Middle frontal gyrus (tissue), 1 donor: Measurements from ENCODE around the gene TRAF2.

Experiments used
- DNase-seq: peaks from one replicate; pipeline ENCODE4 v3.0.0-alpha.2; 2015; ENCODE audit warnings: low spot score; ENCODE audit errors: extremely low spot score

The TRAF2 gene

GRCh38 chr9:136949239-136949816 is 63.0 kb downstream of the TRAF2 start:
- DNase-seq = no peak

DNA sequence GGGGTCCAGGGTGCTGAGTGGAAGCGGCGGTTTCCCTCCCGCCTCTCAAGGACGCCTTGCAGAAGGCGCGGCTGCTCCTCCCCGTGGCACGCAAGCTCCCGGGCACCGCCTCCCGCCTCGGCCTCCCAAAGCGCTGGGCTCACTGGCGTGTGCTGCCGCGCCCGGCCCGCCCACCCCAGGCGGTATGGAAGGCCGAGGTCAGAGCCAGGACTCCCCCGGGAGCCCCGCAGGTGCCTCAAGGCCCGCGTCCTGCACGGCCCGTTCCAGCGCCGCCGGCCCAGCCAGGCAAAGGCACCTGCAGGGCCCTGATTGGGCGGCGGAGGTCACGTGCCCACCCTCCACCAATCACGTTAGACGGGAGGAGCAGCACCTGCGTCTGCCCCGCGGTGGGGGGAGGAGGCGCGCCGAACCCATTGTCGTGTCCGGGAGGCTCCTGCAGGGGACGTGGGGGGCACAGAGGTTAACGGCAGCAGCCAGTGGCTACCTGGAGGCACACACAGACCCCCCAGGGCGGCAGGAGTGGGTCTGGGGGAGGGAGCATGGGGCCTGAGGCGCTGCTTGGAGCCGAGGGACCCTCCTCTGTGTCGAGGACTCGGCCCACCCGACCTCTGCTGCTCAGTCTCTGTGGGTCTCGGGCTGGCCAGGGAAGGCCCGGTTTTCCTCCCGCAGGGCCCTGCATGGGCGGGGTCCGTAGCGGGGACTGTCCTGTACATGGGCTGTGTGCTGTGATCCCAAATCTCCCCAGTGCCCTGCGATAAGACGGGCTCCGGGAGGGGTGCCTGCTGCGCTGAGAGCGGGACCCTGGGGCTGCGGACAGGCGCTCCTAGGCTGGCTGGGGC is 63.7 kb downstream of the TRAF2 start:
- peak; percentile 88 for DNase-seq

- DNase-seq = no peak
These were observed 64.5 kb downstream of the TRAF2 start for GRCh38 chr9:136950656-136951276.

DNA sequence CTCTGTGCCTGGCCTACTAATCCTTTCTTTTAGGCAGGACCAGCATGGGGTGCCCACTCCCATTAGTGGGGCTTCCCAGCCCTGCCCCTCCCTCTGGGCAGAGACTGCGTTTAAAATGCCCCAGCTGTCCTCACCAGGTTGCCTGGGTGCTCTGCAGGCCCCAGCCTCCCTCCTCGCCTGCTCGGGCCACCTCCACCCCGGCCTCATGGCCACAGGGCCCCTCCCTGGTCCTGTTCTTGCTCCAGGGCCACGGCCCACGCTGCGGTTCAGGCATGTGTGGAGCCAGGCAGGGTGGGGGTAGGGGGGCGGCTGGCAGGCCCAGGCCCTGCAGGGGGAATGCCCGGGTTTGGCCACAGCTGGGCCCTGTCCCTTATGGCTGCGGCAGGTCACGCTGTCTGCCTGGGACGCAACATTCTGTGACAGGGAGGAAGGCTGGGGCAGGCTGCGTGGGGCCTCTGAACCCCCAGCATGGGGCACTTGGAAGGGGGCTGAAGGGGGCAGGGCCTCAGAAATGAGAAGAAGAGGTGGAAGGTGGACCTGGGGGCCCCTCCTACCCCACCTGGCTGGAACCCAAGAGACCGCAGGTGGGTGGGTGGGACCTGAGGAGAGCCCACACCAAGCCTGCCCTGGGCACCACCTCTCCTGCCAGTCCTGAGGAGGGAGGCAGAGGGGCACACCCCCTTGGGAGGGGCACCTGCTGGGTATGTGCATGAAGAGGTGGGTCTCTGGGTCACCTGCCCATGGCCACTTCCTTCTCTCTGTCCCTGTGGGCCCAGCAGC is 65.4 kb downstream of the TRAF2 start, which contains the start of gene LCN12:
Gene LCN12, plus strand, starts transcription at position 733 of the 780 bp plus-strand sequence. CDS start 55 bp downstream, outside the sequence.
- DNase-seq = no peak

DNA sequence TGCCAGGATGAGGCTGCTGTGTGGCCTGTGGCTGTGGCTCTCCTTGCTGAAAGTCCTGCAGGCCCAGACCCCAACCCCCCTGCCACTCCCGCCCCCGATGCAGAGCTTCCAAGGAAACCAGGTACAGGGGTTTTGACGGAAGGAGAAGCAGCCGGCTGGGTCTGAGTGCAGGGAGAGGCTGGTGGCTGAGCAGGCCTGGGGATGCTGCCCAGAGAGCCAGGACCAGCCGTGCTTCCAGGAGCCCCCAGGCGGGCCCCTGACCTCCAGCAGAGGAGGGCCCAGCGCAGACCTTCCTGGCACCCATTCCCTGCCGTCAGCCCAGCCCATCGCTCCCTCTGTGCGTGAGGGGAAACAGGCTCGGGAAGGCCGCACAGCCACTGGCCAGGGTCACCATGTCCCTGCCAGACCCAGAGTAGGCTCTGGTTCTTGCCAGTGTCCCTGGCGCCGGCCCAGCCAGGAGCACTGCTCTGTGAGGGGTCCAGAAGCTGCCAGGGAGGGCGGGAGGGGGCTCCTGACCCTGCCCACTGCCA is 66.1 kb downstream of the TRAF2 start:
- DNase-seq = no peak

GRCh38 chr9:136952876-136953770 is 66.8 kb downstream of the TRAF2 start:
- DNase-seq = no peak

- DNase-seq = no peak
These were observed 67.5 kb downstream of the TRAF2 start for GRCh38 chr9:136953771-136954269.

DNA sequence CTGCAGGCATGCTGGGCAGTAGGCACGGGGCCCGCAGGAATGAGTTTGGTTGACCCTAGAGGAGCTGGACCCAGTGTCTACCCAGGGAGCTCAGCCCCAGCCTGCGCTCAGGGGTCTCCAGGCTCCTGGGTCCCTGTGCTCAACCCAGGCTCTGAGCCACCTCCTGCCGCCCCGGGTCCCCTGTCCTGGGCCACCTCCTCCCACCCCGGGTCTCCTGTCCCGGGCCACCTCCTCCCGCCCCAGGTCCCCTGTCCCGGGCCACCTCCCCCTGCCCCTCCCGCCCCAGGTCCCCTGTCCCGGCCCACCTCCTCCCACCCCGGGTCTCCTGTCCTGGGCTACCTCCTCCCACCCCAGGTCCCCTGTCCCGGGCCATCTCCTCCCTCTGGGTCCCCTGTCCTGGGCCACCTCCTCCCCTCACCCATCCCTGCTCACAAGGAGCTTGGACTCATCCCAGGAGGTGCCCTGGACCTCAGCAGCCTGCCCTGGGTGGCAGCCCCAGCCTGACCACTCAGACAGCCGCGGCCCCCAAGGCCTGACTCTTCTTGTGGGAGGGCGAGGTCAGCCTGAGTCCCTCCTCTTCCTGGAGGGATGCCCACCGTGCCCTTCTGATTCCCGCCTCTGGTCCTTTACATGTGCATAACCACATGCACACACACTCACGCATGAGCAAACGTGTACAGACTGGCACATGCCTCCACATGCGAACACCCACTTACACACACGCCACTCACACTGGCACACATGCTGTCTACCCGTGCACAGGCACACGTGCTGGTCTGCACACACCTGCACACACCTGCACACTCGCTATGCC is 68.2 kb downstream of the TRAF2 start:
- no peak for DNase-seq

GRCh38 chr9:136955202-136955942 is 69.1 kb downstream of the TRAF2 start:
- DNase-seq = no peak

- no peak for DNase-seq
These were observed 69.6 kb downstream of the TRAF2 start for GRCh38 chr9:136955943-136956335.

- no peak for DNase-seq
These were observed 70.3 kb downstream of the TRAF2 start for GRCh38 chr9:136956604-136957003.

DNA sequence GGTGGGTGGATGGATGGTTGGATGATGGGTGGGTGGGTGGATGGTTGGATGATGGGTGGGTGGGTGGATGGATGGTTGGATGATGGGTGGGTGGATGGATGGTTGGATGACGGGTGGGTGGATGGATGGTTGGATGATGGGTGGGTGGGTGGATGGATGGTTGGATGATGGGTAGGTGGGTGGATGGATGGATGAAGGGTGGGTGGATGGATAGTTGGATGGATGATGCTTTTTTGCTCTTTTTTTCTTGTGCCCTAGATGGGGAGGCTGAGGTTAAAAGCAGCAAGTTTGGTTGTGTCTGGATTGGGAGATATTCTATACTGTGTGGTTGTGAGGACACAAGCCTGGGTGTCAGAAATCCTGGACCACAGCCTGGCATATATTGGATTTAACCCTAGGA is 71.1 kb downstream of the TRAF2 start:
- DNase-seq = no peak

- DNase-seq = no peak
These were observed 71.6 kb downstream of the TRAF2 start for GRCh38 chr9:136957901-136958300.

DNA sequence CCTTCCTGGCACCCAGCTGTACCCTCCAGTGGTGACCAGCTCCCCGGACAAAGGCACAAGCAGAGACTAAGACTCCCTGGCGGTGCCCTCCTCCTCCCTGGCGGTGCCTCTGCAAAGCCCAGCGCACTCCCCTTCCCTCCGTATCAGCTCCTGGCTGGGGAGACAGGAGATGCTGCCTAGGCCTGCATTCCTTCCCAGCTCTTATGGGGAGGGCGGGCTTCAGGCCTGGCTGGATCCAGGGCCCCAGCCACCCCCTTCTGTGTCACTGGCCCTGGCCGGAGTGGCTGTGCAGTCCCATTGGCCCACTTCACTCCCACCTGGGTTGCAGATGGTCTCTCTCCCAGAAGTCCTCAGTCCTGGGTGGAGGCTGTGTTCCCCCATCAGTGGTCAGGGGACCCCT is 72.2 kb downstream of the TRAF2 start:
- no peak for DNase-seq

- no peak for DNase-seq
These were observed 72.9 kb downstream of the TRAF2 start for GRCh38 chr9:136958898-136959850.

- DNase-seq = no peak
These were observed 74.1 kb downstream of the TRAF2 start for GRCh38 chr9:136960212-136960937.

GRCh38 chr9:136960938-136961275 is 74.6 kb downstream of the TRAF2 start:
- DNase-seq = no peak
